NCI-H128 (cell line): ENCODE results near the gene DCPS.
A peak's percentile ranks its signal among the peaks of the same experiment; 100 is the strongest.
"Not testable (repeated sequence)": the region's sequence is repeated elsewhere in the genome, so short reads cannot be mapped to it uniquely, and the experiment has no call there.

Experiments
- DNase-seq: peaks from one replicate; lab custom pipeline; 2025; ENCODE audit not compliant: unreplicated experiment; lab: John Stamatoyannopoulos, UW

The DCPS gene

GRCh38 chr11:126303623-126304456 lies at the start of gene DCPS:
Gene DCPS, plus strand, starts transcription at chr11:126304060. Its CDS starts 21 bp downstream, at chr11:126304081.
- DNase-seq, result peak; percentile 71

GRCh38 chr11:126254819-126255218 lies 49.0 kb upstream of the DCPS start:
- DNase-seq, result no peak

GRCh38 chr11:126255507-126255906 lies 48.4 kb upstream of the DCPS start:
- not testable (repeated sequence) for DNase-seq

GRCh38 chr11:126256216-126256615 lies 47.6 kb upstream of the DCPS start:
- no peak for DNase-seq

- DNase-seq, result no peak
Measured at GRCh38 chr11:126257144-126257543, 46.7 kb upstream of the DCPS start.

- DNase-seq, result no peak
Measured at GRCh38 chr11:126257764-126258163, 46.1 kb upstream of the DCPS start.

- no peak for DNase-seq
Measured at GRCh38 chr11:126262216-126262615, 41.6 kb upstream of the DCPS start.

- DNase-seq, result no peak
Measured at GRCh38 chr11:126263489-126263888, 40.4 kb upstream of the DCPS start.

GRCh38 chr11:126265811-126266210 lies 38.0 kb upstream of the DCPS start:
- DNase-seq, result no peak

GRCh38 chr11:126267650-126268049 lies 36.2 kb upstream of the DCPS start:
- DNase-seq, result no peak

GRCh38 chr11:126268361-126268707 lies 35.5 kb upstream of the DCPS start:
- DNase-seq, result no peak

GRCh38 chr11:126268708-126269579 lies 34.9 kb upstream of the DCPS start, which contains the start of the genes FOXRED1 and SRPRA:
Gene FOXRED1, plus strand, starts transcription at chr11:126269154. Its CDS starts 53 bp downstream, at chr11:126269207.
Gene SRPRA, minus strand, starts transcription at chr11:126268895. Its CDS starts 91 bp downstream, at chr11:126268804.
- peak; percentile 92 for DNase-seq

GRCh38 chr11:126277322-126277721 lies 26.5 kb upstream of the DCPS start:
- no peak for DNase-seq

- DNase-seq, result no peak
Measured at GRCh38 chr11:126277780-126278179, 26.1 kb upstream of the DCPS start.

- no peak for DNase-seq
Measured at GRCh38 chr11:126279191-126279590, 24.7 kb upstream of the DCPS start.

- DNase-seq, result no peak
Measured at GRCh38 chr11:126280595-126280994, 23.3 kb upstream of the DCPS start.

- DNase-seq, result no peak
Measured at GRCh38 chr11:126281245-126281644, 22.6 kb upstream of the DCPS start.

- DNase-seq, result no peak
Measured at GRCh38 chr11:126281666-126282175, 22.1 kb upstream of the DCPS start.

GRCh38 chr11:126282361-126282735 lies 21.5 kb upstream of the DCPS start:
- DNase-seq, result no peak

GRCh38 chr11:126282736-126283591 lies 20.9 kb upstream of the DCPS start, which contains the start of gene TIRAP:
Gene TIRAP, plus strand, starts transcription at chr11:126283093. Its CDS starts 7,802 bp downstream, at chr11:126290895.
- no peak for DNase-seq

GRCh38 chr11:126284829-126285228 lies 19.0 kb upstream of the DCPS start:
- peak; percentile 60 for DNase-seq
